Daoy (cell line): Measurements from ENCODE around the gene FBXO4. TPM values are rescaled to one million over a fixed set of nuclear protein-coding genes. Genes with fewer than 3 reads are reported as not detected.
"Not testable (repeated sequence)": the region's sequence is repeated elsewhere in the genome, so short reads cannot be mapped to it uniquely, and the experiment has no call there.

Experiments
- DNase-seq: peaks from one replicate; pipeline ENCODE4 v3.0.0-alpha.2; 2015; ENCODE audit warnings: low read depth
- total RNA-seq: library from RNA; depleted of rRNA; stranded (reverse); fragments of >200 nt; shearing (Covaris generic); gene quantifications from 2 replicates; pipeline ENCODE4 v1.2.3, GENCODE V29; 2014

FBXO4 gene
- total RNA-seq, 1 experiment from 2014 or later, result 9.8 TPM

- DNase-seq, result no peak
Measured at GRCh38 chr5:41924526-41924871, 582 bp upstream of the FBXO4 start.

GRCh38 chr5:41925555-41925951 is 472 bp downstream of the FBXO4 start:
- DNase-seq, result peak; percentile 61

- DNase-seq, result no peak
Measured at GRCh38 chr5:41927604-41928003, 2.5 kb downstream of the FBXO4 start.

- DNase-seq, result no peak
Measured at GRCh38 chr5:41929035-41929434, 4.0 kb downstream of the FBXO4 start.

GRCh38 chr5:41932770-41933169 is 7.7 kb downstream of the FBXO4 start:
- no peak for DNase-seq

- DNase-seq, result no peak
Measured at GRCh38 chr5:41935544-41935943, 10.5 kb downstream of the FBXO4 start.

GRCh38 chr5:41940641-41941040 is 15.6 kb downstream of the FBXO4 start:
- no peak for DNase-seq

- DNase-seq, result not testable (repeated sequence)
Measured at GRCh38 chr5:41945332-41945955, 20.4 kb downstream of the FBXO4 start.

GRCh38 chr5:41951224-41951623 is 26.1 kb downstream of the FBXO4 start:
- no peak for DNase-seq

- DNase-seq, result no peak
Measured at GRCh38 chr5:41954286-41954685, 29.2 kb downstream of the FBXO4 start.

GRCh38 chr5:41955432-41956024 is 30.4 kb downstream of the FBXO4 start:
- no peak for DNase-seq

- DNase-seq, result no peak
Measured at GRCh38 chr5:41956943-41957342, 31.9 kb downstream of the FBXO4 start.

GRCh38 chr5:41960481-41960880 is 35.4 kb downstream of the FBXO4 start:
- DNase-seq, result no peak

- DNase-seq, result no peak
Measured at GRCh38 chr5:41961736-41962135, 36.7 kb downstream of the FBXO4 start.

- DNase-seq, result no peak
Measured at GRCh38 chr5:41962491-41962890, 37.4 kb downstream of the FBXO4 start.

- no peak for DNase-seq
Measured at GRCh38 chr5:41966401-41967105, 41.5 kb downstream of the FBXO4 start.

GRCh38 chr5:41967401-41967800 is 42.3 kb downstream of the FBXO4 start:
- DNase-seq, result no peak

- DNase-seq, result no peak
Measured at GRCh38 chr5:41968153-41968723, 43.2 kb downstream of the FBXO4 start.

- DNase-seq, result no peak
Measured at GRCh38 chr5:41973087-41973486, 48.0 kb downstream of the FBXO4 start.

- DNase-seq, result no peak
Measured at GRCh38 chr5:41973887-41974286, 48.8 kb downstream of the FBXO4 start.

GRCh38 chr5:41978676-41979075 is 53.6 kb downstream of the FBXO4 start:
- no peak for DNase-seq

GRCh38 chr5:41980396-41980795 is 55.3 kb downstream of the FBXO4 start:
- DNase-seq, result no peak

- DNase-seq, result no peak
Measured at GRCh38 chr5:41980870-41981269, 55.8 kb downstream of the FBXO4 start.
